Measurements from ENCODE around the gene EHF.

GRCh38 chr11:34604911-34605310 lies 16.0 kb upstream of the EHF start:
- TF ChIP-seq, protein P1, sequence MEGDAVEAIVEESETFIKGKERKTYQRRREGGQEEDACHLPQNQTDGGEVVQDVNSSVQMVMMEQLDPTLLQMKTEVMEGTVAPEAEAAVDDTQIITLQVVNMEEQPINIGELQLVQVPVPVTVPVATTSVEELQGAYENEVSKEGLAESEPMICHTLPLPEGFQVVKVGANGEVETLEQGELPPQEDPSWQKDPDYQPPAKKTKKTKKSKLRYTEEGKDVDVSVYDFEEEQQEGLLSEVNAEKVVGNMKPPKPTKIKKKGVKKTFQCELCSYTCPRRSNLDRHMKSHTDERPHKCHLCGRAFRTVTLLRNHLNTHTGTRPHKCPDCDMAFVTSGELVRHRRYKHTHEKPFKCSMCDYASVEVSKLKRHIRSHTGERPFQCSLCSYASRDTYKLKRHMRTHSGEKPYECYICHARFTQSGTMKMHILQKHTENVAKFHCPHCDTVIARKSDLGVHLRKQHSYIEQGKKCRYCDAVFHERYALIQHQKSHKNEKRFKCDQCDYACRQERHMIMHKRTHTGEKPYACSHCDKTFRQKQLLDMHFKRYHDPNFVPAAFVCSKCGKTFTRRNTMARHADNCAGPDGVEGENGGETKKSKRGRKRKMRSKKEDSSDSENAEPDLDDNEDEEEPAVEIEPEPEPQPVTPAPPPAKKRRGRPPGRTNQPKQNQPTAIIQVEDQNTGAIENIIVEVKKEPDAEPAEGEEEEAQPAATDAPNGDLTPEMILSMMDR (IDR thresholded peaks at IDR 0.05): no peak
- TF ChIP-seq POLR2A (IDR thresholded peaks at IDR 0.05) (no peak), POLR2AphosphoS5 (IDR thresholded peaks at IDR 0.05) (no peak)

All from gastroesophageal sphincter (tissue), 3 donors.